ENCODE results near the gene POLE4. TPM values are rescaled to one million over a fixed set of nuclear protein-coding genes. Genes with fewer than 3 reads are reported as not detected.

Gene POLE4
- total RNA-seq, 1 experiment from 2014 or later: 25.6 TPM

- TF ChIP-seq, protein P1, sequence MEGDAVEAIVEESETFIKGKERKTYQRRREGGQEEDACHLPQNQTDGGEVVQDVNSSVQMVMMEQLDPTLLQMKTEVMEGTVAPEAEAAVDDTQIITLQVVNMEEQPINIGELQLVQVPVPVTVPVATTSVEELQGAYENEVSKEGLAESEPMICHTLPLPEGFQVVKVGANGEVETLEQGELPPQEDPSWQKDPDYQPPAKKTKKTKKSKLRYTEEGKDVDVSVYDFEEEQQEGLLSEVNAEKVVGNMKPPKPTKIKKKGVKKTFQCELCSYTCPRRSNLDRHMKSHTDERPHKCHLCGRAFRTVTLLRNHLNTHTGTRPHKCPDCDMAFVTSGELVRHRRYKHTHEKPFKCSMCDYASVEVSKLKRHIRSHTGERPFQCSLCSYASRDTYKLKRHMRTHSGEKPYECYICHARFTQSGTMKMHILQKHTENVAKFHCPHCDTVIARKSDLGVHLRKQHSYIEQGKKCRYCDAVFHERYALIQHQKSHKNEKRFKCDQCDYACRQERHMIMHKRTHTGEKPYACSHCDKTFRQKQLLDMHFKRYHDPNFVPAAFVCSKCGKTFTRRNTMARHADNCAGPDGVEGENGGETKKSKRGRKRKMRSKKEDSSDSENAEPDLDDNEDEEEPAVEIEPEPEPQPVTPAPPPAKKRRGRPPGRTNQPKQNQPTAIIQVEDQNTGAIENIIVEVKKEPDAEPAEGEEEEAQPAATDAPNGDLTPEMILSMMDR (IDR thresholded peaks at IDR 0.05 in 2 of 3, conservative IDR thresholded peaks at IDR 0.05 in 1 of 3; ENCODE audit: borderline replicate concordance in 1 of 3, insufficient read depth in 1 of 3, low read depth in 2 of 3, low read length in 2 of 3): no peak
- TF ChIP-seq EGR1 (IDR thresholded peaks at IDR 0.05; ENCODE audit: low read depth) (no peak), POLR2AphosphoS5 (IDR thresholded peaks at IDR 0.05; ENCODE audit: low read depth, low read length) (no peak), SIN3A (IDR thresholded peaks at IDR 0.05; ENCODE audit: low read depth) (no peak), POLR2A (IDR thresholded peaks at IDR 0.05; ENCODE audit: borderline replicate concordance, extremely low read depth, insufficient read depth, insufficient read length) (no peak), JUND (IDR thresholded peaks at IDR 0.05) (no peak), FOSL1 (IDR thresholded peaks at IDR 0.05; ENCODE audit: low read depth) (no peak), TCF7L2 (IDR thresholded peaks at IDR 0.05; ENCODE audit: borderline replicate concordance, extremely low read depth, insufficient read depth, insufficient read length) (no peak), EZH2phosphoT487 (IDR thresholded peaks at IDR 0.05; ENCODE audit: borderline replicate concordance) (no peak), ZBTB33 (IDR thresholded peaks at IDR 0.05; ENCODE audit: extremely low read depth, insufficient replicate concordance, low read length) (no peak)
- TF ChIP-seq, protein P2, sequence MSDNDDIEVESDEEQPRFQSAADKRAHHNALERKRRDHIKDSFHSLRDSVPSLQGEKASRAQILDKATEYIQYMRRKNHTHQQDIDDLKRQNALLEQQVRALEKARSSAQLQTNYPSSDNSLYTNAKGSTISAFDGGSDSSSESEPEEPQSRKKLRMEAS (IDR thresholded peaks at IDR 0.05): no peak
Observed at GRCh38 chr2:75010571-75010970, 52.1 kb downstream of the POLE4 start (continued).

GRCh38 chr2:75012080-75012479 lies 53.6 kb downstream of the POLE4 start:
- no peaks in the 10 kb centered on the region for H3K79me2 ChIP-seq (ENCODE audit: insufficient read depth, low read length)
- CTCF ChIA-PET: no interaction called here
- no peaks in the 10 kb centered on the region for H3K9me3 ChIP-seq (ENCODE audit: control insufficient read depth in 1 of 2, insufficient read depth in 1 of 2, low read depth in 1 of 2, low read length in 2 of 2)
- RAD21 ChIA-PET (ENCODE audit: low non-redundant PET in 1 of 2, low total read pairs in 2 of 2, uncharacterized antibody in 2 of 2, unreplicated experiment in 2 of 2): no interaction called here
- no peak overlapping the region for H3K27ac ChIP-seq (ENCODE audit: low read depth, low read length)
- no peak overlapping the region for H3K4me3 ChIP-seq (replicated peaks in 1 of 2; ENCODE audit: low read depth in 1 of 2, low read length in 2 of 2)
- ATAC-seq (no peak), DNase-seq (ENCODE audit: low read depth, low spot score) (no peak)
- H3K4me1 ChIP-seq (ENCODE audit: control insufficient read depth in 1 of 2, insufficient read depth in 2 of 2, low read length in 2 of 2): no peaks in the 10 kb centered on the region
- intact Hi-C loops (cut with micrococcal nuclease): no loop called here
- H3K9me2 ChIP-seq (ENCODE audit: insufficient read depth): no peaks in the 10 kb centered on the region
- BruUV-seq (replicated peaks): no TSS peak
- no peak overlapping the region for H3K4me2 ChIP-seq (ENCODE audit: low read length)
- POLR2A ChIA-PET: no interaction called here
- no peaks in the 10 kb centered on the region for H4K20me1 ChIP-seq (ENCODE audit: insufficient read depth)
- H2AFZ ChIP-seq (ENCODE audit: low read depth, low read length, poor library complexity, severe bottlenecking): no peak overlapping the region
- no peak overlapping the region for H3K9ac ChIP-seq (ENCODE audit: low read length)
- no peaks in the 10 kb centered on the region for H3K36me3 ChIP-seq (ENCODE audit: control insufficient read depth in 1 of 2, insufficient read depth in 2 of 2, low read length in 2 of 2)
- no peaks in the 10 kb centered on the region for H3K27me3 ChIP-seq (ENCODE audit: insufficient read depth, low read length)
- TF ChIP-seq FOSL1 (IDR thresholded peaks at IDR 0.05; ENCODE audit: low read depth) (no peak), CEBPB (IDR thresholded peaks at IDR 0.05; ENCODE audit: low read depth) (no peak), TCF7L2 (IDR thresholded peaks at IDR 0.05; ENCODE audit: borderline replicate concordance, extremely low read depth, insufficient read depth, insufficient read length) (no peak), EZH2phosphoT487 (IDR thresholded peaks at IDR 0.05; ENCODE audit: borderline replicate concordance) (no peak), ZBTB33 (IDR thresholded peaks at IDR 0.05; ENCODE audit: extremely low read depth, insufficient replicate concordance, low read length) (no peak), YY1 (IDR thresholded peaks at IDR 0.05; ENCODE audit: extremely low read depth, insufficient replicate concordance, low read depth, low read length) (no peak), JUND (IDR thresholded peaks at IDR 0.05) (no peak), EGR1 (IDR thresholded peaks at IDR 0.05; ENCODE audit: low read depth) (no peak), RAD21 (IDR thresholded peaks at IDR 0.05; ENCODE audit: low read depth) (no peak)
- TF ChIP-seq, protein P1 (IDR thresholded peaks at IDR 0.05 in 2 of 3, conservative IDR thresholded peaks at IDR 0.05 in 1 of 3; ENCODE audit: borderline replicate concordance in 1 of 3, insufficient read depth in 1 of 3, low read depth in 2 of 3, low read length in 2 of 3): no peak
- TF ChIP-seq, protein P2 (IDR thresholded peaks at IDR 0.05): no peak
